Measurements from ENCODE around the gene IFT43. TPM values are rescaled to one million over a fixed set of nuclear protein-coding genes. Genes with fewer than 3 reads are reported as not detected.

Gene IFT43
- polyA plus RNA-seq, 4 donors: 28.5 to 101 (median 55.5) TPM

DNA sequence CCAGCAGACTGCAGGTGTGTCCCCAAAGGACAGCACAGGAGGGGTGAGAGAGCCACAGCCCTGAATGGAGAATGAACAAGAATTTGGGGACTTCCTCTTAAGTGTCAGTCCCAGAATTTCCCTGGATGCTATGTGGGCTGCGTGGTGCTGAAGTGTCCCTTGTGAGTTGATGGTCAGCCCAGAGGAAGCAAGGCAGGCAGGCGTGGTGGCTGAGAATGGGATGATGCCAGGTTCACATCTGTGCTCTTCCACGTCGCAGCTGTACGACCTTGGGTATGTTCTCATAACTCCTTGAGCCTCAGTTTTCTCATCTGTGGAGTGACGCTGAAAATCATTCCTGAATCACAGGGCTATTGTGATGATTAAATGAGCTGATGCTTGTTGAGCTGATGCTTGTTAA, 104.0 kb downstream of the IFT43 start:
- FAIRE-seq (no peak), DNase-seq (no peak)
- peaks cover 0 to 4% (median 0%) of the 10 kb centered on the region in 3 donors for H3K4me1 ChIP-seq (ENCODE audit: control insufficient read depth in 3 of 3, insufficient read depth in 2 of 3, low read depth in 1 of 3, low read length in 2 of 3)
- peaks cover 0 to 4% (median 0%) of the 10 kb centered on the region in 3 donors for H3K36me3 ChIP-seq (ENCODE audit: control insufficient read depth in 3 of 3, insufficient read depth in 2 of 3, low read depth in 1 of 3, low read length in 3 of 3)
- H3K27me3 ChIP-seq (ENCODE audit: control insufficient read depth in 3 of 3, insufficient read depth in 3 of 3, low read length in 3 of 3): no peaks in the 10 kb centered on the region
- no peak overlapping the region for H3K27ac ChIP-seq (ENCODE audit: low read depth in 1 of 3, low read length in 2 of 3)
- H3K9me3 ChIP-seq (ENCODE audit: control insufficient read depth in 2 of 2, insufficient read depth in 1 of 2, low read depth in 1 of 2, low read length in 1 of 2): no peaks in the 10 kb centered on the region
- H3K4me3 ChIP-seq (ENCODE audit: low read depth in 1 of 3, low read length in 3 of 3): no peak overlapping the region
- WGBS, 3 donors: 64 to 66% (median 65%) methylated on average over 6 of the region's 6 CpGs

DNA sequence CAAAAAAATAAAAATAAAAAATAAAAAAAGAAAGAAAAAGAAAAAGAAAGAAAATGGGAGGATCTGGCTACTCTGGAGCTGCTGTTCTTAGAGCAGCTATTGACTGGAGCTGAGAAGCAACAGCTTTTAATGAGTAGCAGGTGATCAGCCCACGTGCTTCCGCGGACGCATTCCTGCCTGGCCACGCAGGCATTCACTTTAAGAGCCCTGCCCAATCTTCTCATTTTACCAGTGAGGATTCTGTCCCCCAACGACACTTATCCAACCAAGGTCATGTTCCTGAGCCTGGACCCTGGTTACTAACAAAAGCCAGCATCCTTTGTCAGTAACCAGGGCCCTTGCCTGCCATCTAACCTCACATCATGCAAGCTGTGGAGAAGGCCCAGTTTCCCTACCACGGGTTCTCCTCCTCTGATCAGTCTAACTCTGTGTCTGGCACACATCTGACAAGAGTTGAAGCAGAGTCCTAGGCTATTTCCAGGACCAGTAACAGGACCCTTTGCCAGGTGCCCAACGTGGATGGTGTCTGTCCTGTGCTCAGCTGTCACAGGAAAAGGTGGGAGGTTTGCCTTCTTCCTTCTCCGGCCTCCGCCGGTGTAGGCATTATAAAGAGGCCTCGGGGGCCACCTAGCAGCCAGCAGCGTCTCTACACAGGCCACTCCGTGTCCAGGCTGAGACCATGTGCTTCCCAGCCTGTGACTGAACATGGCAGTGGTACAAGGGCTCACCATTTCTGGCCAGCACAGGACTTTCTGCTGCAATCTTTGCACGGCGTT, 105.2 kb downstream of the IFT43 start:
- Histone ChIP-seq H3K9me3 (ENCODE audit: control insufficient read depth in 2 of 2, insufficient read depth in 1 of 2, low read depth in 1 of 2, low read length in 1 of 2) (no peaks in the 10 kb centered on the region), H3K4me1 (ENCODE audit: control insufficient read depth in 3 of 3, insufficient read depth in 2 of 3, low read depth in 1 of 3, low read length in 2 of 3) (peaks cover 0 to 4% (median 0%) of the 10 kb centered on the region in 3 donors), H3K4me3 (ENCODE audit: low read depth in 1 of 3, low read length in 3 of 3) (no peak overlapping the region), H3K27ac (ENCODE audit: low read depth in 1 of 3, low read length in 2 of 3) (no peak overlapping the region), H3K36me3 (ENCODE audit: control insufficient read depth in 3 of 3, insufficient read depth in 2 of 3, low read depth in 1 of 3, low read length in 3 of 3) (no peaks in the 10 kb centered on the region), H3K27me3 (ENCODE audit: control insufficient read depth in 3 of 3, insufficient read depth in 3 of 3, low read length in 3 of 3) (no peaks in the 10 kb centered on the region)
- 64 to 74% (median 67%) methylated on average over 16 of the region's 16 CpGs for WGBS, 3 donors
- DNase-seq (peak in 1 of 2 donors; percentile 31), FAIRE-seq (no peak)

- Histone ChIP-seq H3K27ac (ENCODE audit: low read depth in 1 of 3, low read length in 2 of 3) (no peak overlapping the region), H3K9me3 (ENCODE audit: control insufficient read depth in 2 of 2, insufficient read depth in 1 of 2, low read depth in 1 of 2, low read length in 1 of 2) (no peaks in the 10 kb centered on the region), H3K27me3 (ENCODE audit: control insufficient read depth in 3 of 3, insufficient read depth in 3 of 3, low read length in 3 of 3) (no peaks in the 10 kb centered on the region), H3K4me1 (ENCODE audit: control insufficient read depth in 3 of 3, insufficient read depth in 2 of 3, low read depth in 1 of 3, low read length in 2 of 3) (peaks cover 0 to 4% (median 0%) of the 10 kb centered on the region in 3 donors), H3K4me3 (ENCODE audit: low read depth in 1 of 3, low read length in 3 of 3) (no peak overlapping the region), H3K36me3 (ENCODE audit: control insufficient read depth in 3 of 3, insufficient read depth in 2 of 3, low read depth in 1 of 3, low read length in 3 of 3) (no peaks in the 10 kb centered on the region)
- WGBS, 3 donors: 71 to 83% (median 83%) methylated on average over 2 of the region's 2 CpGs
- DNase-seq: no peak
- no peak for FAIRE-seq
These were observed 107.5 kb downstream of the IFT43 start for GRCh38 chr14:76093077-76093476.

GRCh38 chr14:76096257-76096656, 110.7 kb downstream of the IFT43 start:
- H3K4me1 ChIP-seq (ENCODE audit: control insufficient read depth in 3 of 3, insufficient read depth in 2 of 3, low read depth in 1 of 3, low read length in 2 of 3): no peaks in the 10 kb centered on the region
- no peak overlapping the region for H3K27ac ChIP-seq (ENCODE audit: low read depth in 1 of 3, low read length in 2 of 3)
- 85 to 91% (median 90%) methylated on average over 5 of the region's 5 CpGs for WGBS, 3 donors
- H3K36me3 ChIP-seq (ENCODE audit: control insufficient read depth in 3 of 3, insufficient read depth in 2 of 3, low read depth in 1 of 3, low read length in 3 of 3): no peaks in the 10 kb centered on the region
- FAIRE-seq (no peak), DNase-seq (no peak)
- peaks cover 0 to 6% (median 0%) of the 10 kb centered on the region in 3 donors for H3K27me3 ChIP-seq (ENCODE audit: control insufficient read depth in 3 of 3, insufficient read depth in 3 of 3, low read length in 3 of 3)
- no peaks in the 10 kb centered on the region for H3K9me3 ChIP-seq (ENCODE audit: control insufficient read depth in 2 of 2, insufficient read depth in 1 of 2, low read depth in 1 of 2, low read length in 1 of 2)
- H3K4me3 ChIP-seq (ENCODE audit: low read depth in 1 of 3, low read length in 3 of 3): no peak overlapping the region

DNA sequence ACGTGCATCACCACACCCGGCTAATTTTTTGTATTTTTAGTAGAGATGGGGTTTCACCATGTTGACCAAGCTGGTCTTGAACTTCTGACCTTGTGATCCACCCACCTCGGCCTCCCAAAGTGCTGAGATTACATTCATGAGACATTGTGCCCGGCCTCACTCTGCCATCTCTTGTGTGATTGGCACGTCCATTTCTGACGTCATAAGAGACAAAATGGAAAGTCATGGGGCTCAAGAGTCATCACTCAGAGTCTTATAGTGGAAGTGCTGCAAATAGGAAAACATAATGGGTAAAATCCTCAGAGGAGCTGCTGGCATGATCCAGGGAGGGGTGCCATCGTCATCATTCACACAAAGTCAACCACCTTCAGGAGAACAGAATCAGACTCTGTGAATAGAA, 112.0 kb downstream of the IFT43 start:
- DNase-seq: no peak
- WGBS, 3 donors: 81 to 88% (median 87%) methylated on average over 7 of the region's 7 CpGs
- Histone ChIP-seq H3K9me3 (ENCODE audit: control insufficient read depth in 2 of 2, insufficient read depth in 1 of 2, low read depth in 1 of 2, low read length in 1 of 2) (no peaks in the 10 kb centered on the region), H3K27me3 (ENCODE audit: control insufficient read depth in 3 of 3, insufficient read depth in 3 of 3, low read length in 3 of 3) (peaks cover 0 to 6% (median 0%) of the 10 kb centered on the region in 3 donors), H3K4me1 (ENCODE audit: control insufficient read depth in 3 of 3, insufficient read depth in 2 of 3, low read depth in 1 of 3, low read length in 2 of 3) (no peaks in the 10 kb centered on the region), H3K36me3 (ENCODE audit: control insufficient read depth in 3 of 3, insufficient read depth in 2 of 3, low read depth in 1 of 3, low read length in 3 of 3) (no peaks in the 10 kb centered on the region), H3K4me3 (ENCODE audit: low read depth in 1 of 3, low read length in 3 of 3) (no peak overlapping the region), H3K27ac (ENCODE audit: low read depth in 1 of 3, low read length in 2 of 3) (no peak overlapping the region)
- no peak for FAIRE-seq

DNA sequence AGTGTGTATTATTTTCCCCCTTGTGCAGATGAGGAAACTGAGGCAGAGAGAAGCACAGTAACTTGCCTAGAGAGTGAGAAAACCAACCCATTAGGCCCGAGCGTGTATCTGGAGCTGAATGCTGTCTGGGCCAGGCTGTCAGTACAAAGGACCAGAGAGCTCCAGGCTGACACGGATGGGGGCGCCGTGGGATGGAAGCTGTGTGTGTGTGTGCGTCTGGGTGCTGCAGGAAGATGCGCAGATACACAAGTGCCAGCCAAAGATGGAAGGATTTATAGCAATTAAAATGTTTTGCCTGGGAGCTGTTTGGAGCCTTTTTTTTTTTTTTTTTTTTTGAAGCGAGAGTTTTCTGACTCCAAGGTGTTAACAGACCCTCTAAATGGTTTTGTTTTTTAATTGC, 112.5 kb downstream of the IFT43 start:
- H3K27ac ChIP-seq (ENCODE audit: low read depth in 1 of 3, low read length in 2 of 3): no peak overlapping the region
- DNase-seq (no peak), FAIRE-seq (no peak)
- no peak overlapping the region for H3K4me3 ChIP-seq (ENCODE audit: low read depth in 1 of 3, low read length in 3 of 3)
- H3K9me3 ChIP-seq (ENCODE audit: control insufficient read depth in 2 of 2, insufficient read depth in 1 of 2, low read depth in 1 of 2, low read length in 1 of 2): no peaks in the 10 kb centered on the region
- no peaks in the 10 kb centered on the region for H3K4me1 ChIP-seq (ENCODE audit: control insufficient read depth in 3 of 3, insufficient read depth in 2 of 3, low read depth in 1 of 3, low read length in 2 of 3)
- H3K27me3 ChIP-seq (ENCODE audit: control insufficient read depth in 3 of 3, insufficient read depth in 3 of 3, low read length in 3 of 3): peaks cover 0 to 6% (median 0%) of the 10 kb centered on the region in 3 donors
- H3K36me3 ChIP-seq (ENCODE audit: control insufficient read depth in 3 of 3, insufficient read depth in 2 of 3, low read depth in 1 of 3, low read length in 3 of 3): no peaks in the 10 kb centered on the region
- WGBS, 3 donors: 80 to 87% (median 86%) methylated on average over 7 to 8 of the region's 8 CpGs

GRCh38 chr14:76098916-76099675, 113.5 kb downstream of the IFT43 start:
- FAIRE-seq (no peak), DNase-seq (no peak)
- Histone ChIP-seq H3K4me3 (ENCODE audit: low read depth in 1 of 3, low read length in 3 of 3) (no peak overlapping the region), H3K27ac (ENCODE audit: low read depth in 1 of 3, low read length in 2 of 3) (no peak overlapping the region), H3K4me1 (ENCODE audit: control insufficient read depth in 3 of 3, insufficient read depth in 2 of 3, low read depth in 1 of 3, low read length in 2 of 3) (no peaks in the 10 kb centered on the region), H3K36me3 (ENCODE audit: control insufficient read depth in 3 of 3, insufficient read depth in 2 of 3, low read depth in 1 of 3, low read length in 3 of 3) (no peaks in the 10 kb centered on the region), H3K27me3 (ENCODE audit: control insufficient read depth in 3 of 3, insufficient read depth in 3 of 3, low read length in 3 of 3) (peaks cover 0 to 6% (median 0%) of the 10 kb centered on the region in 3 donors), H3K9me3 (ENCODE audit: control insufficient read depth in 2 of 2, insufficient read depth in 1 of 2, low read depth in 1 of 2, low read length in 1 of 2) (no peaks in the 10 kb centered on the region)
- 81 to 88% (median 85%) methylated on average over 28 of the region's 28 CpGs for WGBS, 3 donors

DNA sequence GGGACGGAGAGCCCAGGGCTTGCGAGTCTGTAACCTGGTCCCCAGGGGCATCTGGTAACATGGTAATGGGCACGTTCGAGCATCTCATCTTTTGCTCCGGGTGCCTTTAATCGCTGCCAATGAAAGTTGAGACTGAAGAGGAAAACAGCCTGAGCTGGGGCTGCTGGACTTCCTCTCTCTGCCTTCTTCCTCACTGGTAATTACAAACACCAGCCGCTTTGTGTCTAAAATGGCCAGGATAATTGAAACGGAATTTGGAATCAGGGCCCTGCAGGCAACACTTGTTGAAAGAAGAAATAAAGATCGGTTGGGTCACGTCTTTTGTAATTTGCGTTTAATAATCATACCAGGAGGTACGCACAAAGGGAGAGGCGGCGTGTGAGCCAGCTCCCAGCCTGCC, 114.7 kb downstream of the IFT43 start:
- 71 to 86% (median 80%) methylated on average over 14 of the region's 14 CpGs for WGBS, 3 donors
- no peak for FAIRE-seq
- H3K27me3 ChIP-seq (ENCODE audit: control insufficient read depth in 3 of 3, insufficient read depth in 3 of 3, low read length in 3 of 3): peaks cover 0 to 6% (median 0%) of the 10 kb centered on the region in 3 donors
- H3K9me3 ChIP-seq (ENCODE audit: control insufficient read depth in 2 of 2, insufficient read depth in 1 of 2, low read depth in 1 of 2, low read length in 1 of 2): no peaks in the 10 kb centered on the region
- no peaks in the 10 kb centered on the region for H3K36me3 ChIP-seq (ENCODE audit: control insufficient read depth in 3 of 3, insufficient read depth in 2 of 3, low read depth in 1 of 3, low read length in 3 of 3)
- no peaks in the 10 kb centered on the region for H3K4me1 ChIP-seq (ENCODE audit: control insufficient read depth in 3 of 3, insufficient read depth in 2 of 3, low read depth in 1 of 3, low read length in 2 of 3)
- no peak overlapping the region for H3K4me3 ChIP-seq (ENCODE audit: low read depth in 1 of 3, low read length in 3 of 3)
- DNase-seq: no peak
- H3K27ac ChIP-seq (ENCODE audit: low read depth in 1 of 3, low read length in 2 of 3): peak overlapping the region in 1 of 3 donors; percentile 62
